ENCODE results near the gene ENTPD7. TPM values are rescaled to one million over a fixed set of nuclear protein-coding genes. Genes with fewer than 3 reads are reported as not detected.

The ENTPD7 gene
- total and polyA plus RNA-seq, 10 of the 15 experiments (the other 5 are each of a cell fraction or from before 2014, with no cell fraction given) = 0.73 to 6.7 (median 5.2) TPM

DNA sequence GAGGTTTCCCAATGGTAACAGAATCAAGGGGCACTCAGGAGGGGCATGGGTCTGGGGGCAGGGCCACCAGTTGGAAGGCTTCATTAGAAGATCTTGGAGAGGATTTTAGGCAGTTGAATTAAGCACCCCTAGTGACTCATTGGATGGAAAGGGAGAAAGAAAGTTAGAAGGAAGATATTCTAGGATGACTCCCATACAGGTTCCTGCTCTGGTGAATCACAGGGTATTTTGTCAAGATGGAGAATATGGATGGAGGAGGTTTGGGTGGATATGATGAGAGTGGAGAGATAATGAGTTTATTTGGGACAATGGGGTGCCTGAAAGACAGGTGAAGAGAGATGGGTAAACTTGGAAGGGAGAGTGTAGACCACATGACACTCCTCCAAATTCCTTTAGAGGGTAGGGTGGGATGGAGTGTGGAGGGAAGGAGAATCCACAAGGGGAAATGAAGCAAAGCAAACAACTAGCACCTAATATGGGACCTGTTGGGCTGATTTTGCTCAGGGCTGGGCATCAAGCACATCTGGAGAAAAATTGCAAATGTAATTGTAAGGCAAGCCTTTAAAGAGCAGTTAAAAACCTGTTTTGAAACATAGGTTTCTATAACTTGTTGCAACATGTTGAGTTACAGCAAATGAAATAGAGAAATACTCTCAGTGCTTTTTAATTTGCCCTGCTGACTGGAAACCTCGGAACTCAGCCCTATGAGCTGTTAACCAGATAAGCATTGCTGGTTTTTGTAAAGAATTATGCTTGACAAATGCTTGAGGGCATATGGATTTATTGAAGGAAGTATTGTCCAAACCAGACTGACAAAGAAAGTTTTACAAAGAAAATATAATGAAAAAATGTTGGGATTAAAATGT lies 2.9 kb upstream of the ENTPD7 start (continued):
- TF ChIP-seq, protein P1, sequence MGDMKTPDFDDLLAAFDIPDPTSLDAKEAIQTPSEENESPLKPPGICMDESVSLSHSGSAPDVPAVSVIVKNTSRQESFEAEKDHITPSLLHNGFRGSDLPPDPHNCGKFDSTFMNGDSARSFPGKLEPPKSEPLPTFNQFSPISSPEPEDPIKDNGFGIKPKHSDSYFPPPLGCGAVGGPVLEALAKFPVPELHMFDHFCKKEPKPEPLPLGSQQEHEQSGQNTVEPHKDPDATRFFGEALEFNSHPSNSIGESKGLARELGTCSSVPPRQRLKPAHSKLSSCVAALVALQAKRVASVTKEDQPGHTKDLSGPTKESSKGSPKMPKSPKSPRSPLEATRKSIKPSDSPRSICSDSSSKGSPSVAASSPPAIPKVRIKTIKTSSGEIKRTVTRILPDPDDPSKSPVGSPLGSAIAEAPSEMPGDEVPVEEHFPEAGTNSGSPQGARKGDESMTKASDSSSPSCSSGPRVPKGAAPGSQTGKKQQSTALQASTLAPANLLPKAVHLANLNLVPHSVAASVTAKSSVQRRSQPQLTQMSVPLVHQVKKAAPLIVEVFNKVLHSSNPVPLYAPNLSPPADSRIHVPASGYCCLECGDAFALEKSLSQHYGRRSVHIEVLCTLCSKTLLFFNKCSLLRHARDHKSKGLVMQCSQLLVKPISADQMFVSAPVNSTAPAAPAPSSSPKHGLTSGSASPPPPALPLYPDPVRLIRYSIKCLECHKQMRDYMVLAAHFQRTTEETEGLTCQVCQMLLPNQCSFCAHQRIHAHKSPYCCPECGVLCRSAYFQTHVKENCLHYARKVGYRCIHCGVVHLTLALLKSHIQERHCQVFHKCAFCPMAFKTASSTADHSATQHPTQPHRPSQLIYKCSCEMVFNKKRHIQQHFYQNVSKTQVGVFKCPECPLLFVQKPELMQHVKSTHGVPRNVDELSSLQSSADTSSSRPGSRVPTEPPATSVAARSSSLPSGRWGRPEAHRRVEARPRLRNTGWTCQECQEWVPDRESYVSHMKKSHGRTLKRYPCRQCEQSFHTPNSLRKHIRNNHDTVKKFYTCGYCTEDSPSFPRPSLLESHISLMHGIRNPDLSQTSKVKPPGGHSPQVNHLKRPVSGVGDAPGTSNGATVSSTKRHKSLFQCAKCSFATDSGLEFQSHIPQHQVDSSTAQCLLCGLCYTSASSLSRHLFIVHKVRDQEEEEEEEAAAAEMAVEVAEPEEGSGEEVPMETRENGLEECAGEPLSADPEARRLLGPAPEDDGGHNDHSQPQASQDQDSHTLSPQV (IDR thresholded peaks at IDR 0.05) = no peak
- TF ChIP-seq NFYB (IDR thresholded peaks at IDR 0.05; ENCODE audit: insufficient read depth, low read depth, low read length) (no peak), ZNF24 (IDR thresholded peaks at IDR 0.05) (no peak), TARDBP (IDR thresholded peaks at IDR 0.05; ENCODE audit: borderline replicate concordance) (no peak), TCF7 (IDR thresholded peaks at IDR 0.05; ENCODE audit: borderline replicate concordance) (no peak)

GRCh38 chr10:99658622-99659030 lies 683 bp upstream of the ENTPD7 start:
- H3K79me2 ChIP-seq (ENCODE audit: control insufficient read depth, insufficient read depth, low read length) = no peaks in the 10 kb centered on the region; the same call in 1 of the 2 replicates
- DNase-seq (ENCODE audit: low read depth, low spot score) (no peak), ATAC-seq (no peak), FAIRE-seq (peak; percentile 72)
- H3K27ac ChIP-seq (ENCODE audit: control insufficient read depth, insufficient read depth) = peak overlapping the region; percentile 31
- peak overlapping the region; percentile 96 for H2AFZ ChIP-seq (ENCODE audit: control insufficient read depth, low read depth, low read length)
- H3K27me3 ChIP-seq (replicated peaks in 1 of 2; ENCODE audit: control insufficient read depth in 2 of 2, insufficient read depth in 2 of 2, low read length in 1 of 2) = no peaks in the 10 kb centered on the region
- ChIA-PET CTCF (interaction anchor here (0.8 to 4.4 kb wide), 9 partner anchors 13 to 223 kb away, joined by 3 to 18 read pairs (median 5); no protein-coding TSS in a partner anchor), RAD21 (ENCODE audit: unreplicated experiment) (interaction anchor here (0.7 to 1.6 kb wide), 6 partner anchors 28 to 72 kb away, joined by 3 to 9 read pairs (median 4); partner anchors contain the start of gene SLC25A28), POLR2A (interaction anchor here (0.5 to 1.9 kb wide), 4 partner anchors 36 to 507 kb away, joined by 3 to 14 read pairs (median 6); partner anchors contain the start of genes COX15, CUTC and SLC25A28), SMC1A (ENCODE audit: uncharacterized antibody, unreplicated experiment) (interaction anchor here (0.9 to 2.1 kb wide), 5 partner anchors 27 to 68 kb away, joined by 3 to 8 read pairs (median 3); no protein-coding TSS in a partner anchor)
- WGBS (ENCODE audit: insufficient coverage, insufficient replicate concordance, low lambda C conversion rate, missing lambda C conversion rate) = 42% methylated on average over 18 of the region's 24 CpGs
- no TSS peak for BruUV-seq (replicated peaks)
- H3K4me1 ChIP-seq (ENCODE audit: control insufficient read depth, insufficient read depth, low read length) = peaks cover 13% of the 10 kb centered on the region
- intact Hi-C loops (cut with micrococcal nuclease; ENCODE audit: unreplicated experiment) = loop anchor here (2.0 kb wide), 1 partner anchor 38 kb away; the partner anchor contains the start of gene SLC25A28
- peak overlapping the region; percentile 76 for H3K9ac ChIP-seq (ENCODE audit: control insufficient read depth, insufficient read depth, low read length)
- peak overlapping the region; percentile 99 for H3K4me2 ChIP-seq (ENCODE audit: control insufficient read depth, insufficient read depth)
- no peaks in the 10 kb centered on the region for H4K20me1 ChIP-seq (ENCODE audit: control insufficient read depth, insufficient read depth)
- no peaks in the 10 kb centered on the region for H3K36me3 ChIP-seq (ENCODE audit: control insufficient read depth in 2 of 2, insufficient read depth in 2 of 2, low read length in 1 of 2)
- in situ Hi-C loops (cut with MboI) = no loop called here
- H3K9me3 ChIP-seq (replicated peaks; ENCODE audit: control insufficient read depth, insufficient read depth, low read length) = no peaks in the 10 kb centered on the region
- peak overlapping the region; percentile 73 for H3K4me3 ChIP-seq
- TF ChIP-seq MTA3 (IDR thresholded peaks at IDR 0.05; ENCODE audit: borderline replicate concordance, low read length) (0 out of 2 replicates have a peak, but pooled peaks have one; percentile 34), ZZZ3 (IDR thresholded peaks at IDR 0.05; ENCODE audit: control insufficient read depth, insufficient read length, low read depth) (no peak), E2F8 (IDR thresholded peaks at IDR 0.05; ENCODE audit: low read depth, partially characterized antibody) (no peak), NKRF (conservative IDR thresholded peaks at IDR 0.05) (0 out of 2 replicates have a peak, but pooled peaks have one; percentile 4), ZNF24 (IDR thresholded peaks at IDR 0.05) (peak; percentile 75), EGR1 (IDR thresholded peaks at IDR 0.05; ENCODE audit: borderline replicate concordance in 1 of 2, low read depth in 2 of 2, low read length in 2 of 2) (peak in 1 of 2 experiments; percentile 69; a peak in 2 of 3 replicates)
